ENCODE measurements around the gene METTL6.

Gene METTL6

GRCh38 chr3:15434756-15435155 is 7.4 kb upstream of the METTL6 start:
- Histone ChIP-seq H3K18ac (ENCODE audit: low read length) (no peak overlapping the region), H3K4ac (ENCODE audit: low read depth, low read length) (no peak overlapping the region), H2BK15ac (replicated peaks; ENCODE audit: low read depth) (no peak overlapping the region), H3K27me3 (ENCODE audit: insufficient read depth, low read length, poor library complexity) (no peaks in the 10 kb centered on the region), H4K5ac (ENCODE audit: low read length) (no peak overlapping the region), H4K8ac (ENCODE audit: low read depth, low read length) (no peak overlapping the region), H2BK120ac (ENCODE audit: low read depth, low read length) (no peak overlapping the region), H2BK5ac (ENCODE audit: low read length) (no peak overlapping the region), H3K79me1 (ENCODE audit: low read length) (peaks cover 7% of the 10 kb centered on the region), H3K4me1 (ENCODE audit: control insufficient read depth, low read depth, low read length) (no peaks in the 10 kb centered on the region), H3K9ac (ENCODE audit: low read length) (no peak overlapping the region), H3K79me2 (ENCODE audit: control insufficient read depth, insufficient read depth, low read length) (peaks cover 3% of the 10 kb centered on the region), H3K36me3 (ENCODE audit: control insufficient read depth, insufficient read depth, low read length) (peaks cover 11% of the 10 kb centered on the region), H3K27ac (ENCODE audit: low read depth, low read length) (no peak overlapping the region), H3K4me2 (ENCODE audit: low read length) (no peak overlapping the region), H2AK5ac (ENCODE audit: low read length) (no peak overlapping the region), H3K56ac (ENCODE audit: low read length) (no peak overlapping the region), H3K4me3 (ENCODE audit: low read length) (no peak overlapping the region), H3K23ac (ENCODE audit: low read length) (no peak overlapping the region)
- no CpG with 5 or more reads among the region's 4 CpGs for WGBS (ENCODE audit: extremely low coverage, insufficient coverage, low lambda C conversion rate)
- DNase-seq = peak; percentile 25

GRCh38 chr3:15433531-15433930 is 6.2 kb upstream of the METTL6 start:
- H2BK5ac ChIP-seq (ENCODE audit: low read length) = no peak overlapping the region
- H2AK5ac ChIP-seq (ENCODE audit: low read length) = no peak overlapping the region
- no peak overlapping the region for H4K5ac ChIP-seq (ENCODE audit: low read length)
- no peak overlapping the region for H3K4ac ChIP-seq (ENCODE audit: low read depth, low read length)
- no peak overlapping the region for H3K9ac ChIP-seq (ENCODE audit: low read length)
- peaks cover 11% of the 10 kb centered on the region for H3K79me1 ChIP-seq (ENCODE audit: low read length)
- H3K4me2 ChIP-seq (ENCODE audit: low read length) = no peak overlapping the region
- no peak overlapping the region for H2BK15ac ChIP-seq (replicated peaks; ENCODE audit: low read depth)
- H3K79me2 ChIP-seq (ENCODE audit: control insufficient read depth, insufficient read depth, low read length) = peaks cover 8% of the 10 kb centered on the region
- no peak overlapping the region for H4K8ac ChIP-seq (ENCODE audit: low read depth, low read length)
- H3K56ac ChIP-seq (ENCODE audit: low read length) = no peak overlapping the region
- no peaks in the 10 kb centered on the region for H3K27me3 ChIP-seq (ENCODE audit: insufficient read depth, low read length, poor library complexity)
- no CpG with 5 or more reads among the region's 1 CpG for WGBS (ENCODE audit: extremely low coverage, insufficient coverage, low lambda C conversion rate)
- no peak overlapping the region for H3K18ac ChIP-seq (ENCODE audit: low read length)
- H3K23ac ChIP-seq (ENCODE audit: low read length) = no peak overlapping the region
- no peak overlapping the region for H2BK120ac ChIP-seq (ENCODE audit: low read depth, low read length)
- H3K4me1 ChIP-seq (ENCODE audit: control insufficient read depth, low read depth, low read length) = peaks cover 2% of the 10 kb centered on the region
- no peak overlapping the region for H3K27ac ChIP-seq (ENCODE audit: low read depth, low read length)
- no peak overlapping the region for H3K4me3 ChIP-seq (ENCODE audit: low read length)
- DNase-seq = no peak
- peaks cover 9% of the 10 kb centered on the region for H3K36me3 ChIP-seq (ENCODE audit: control insufficient read depth, insufficient read depth, low read length)

- H3K23ac ChIP-seq (ENCODE audit: low read length) = no peak overlapping the region
- H3K9ac ChIP-seq (ENCODE audit: low read length) = no peak overlapping the region
- H3K56ac ChIP-seq (ENCODE audit: low read length) = no peak overlapping the region
- no peak overlapping the region for H2BK5ac ChIP-seq (ENCODE audit: low read length)
- H3K27me3 ChIP-seq (ENCODE audit: insufficient read depth, low read length, poor library complexity) = no peaks in the 10 kb centered on the region
- no peak overlapping the region for H4K8ac ChIP-seq (ENCODE audit: low read depth, low read length)
- H4K5ac ChIP-seq (ENCODE audit: low read length) = no peak overlapping the region
- H3K4me3 ChIP-seq (ENCODE audit: low read length) = no peak overlapping the region
- H2BK120ac ChIP-seq (ENCODE audit: low read depth, low read length) = no peak overlapping the region
- H3K18ac ChIP-seq (ENCODE audit: low read length) = no peak overlapping the region
- H3K79me2 ChIP-seq (ENCODE audit: control insufficient read depth, insufficient read depth, low read length) = peaks cover 25% of the 10 kb centered on the region
- peaks cover 22% of the 10 kb centered on the region for H3K79me1 ChIP-seq (ENCODE audit: low read length)
- DNase-seq = no peak
- no peak overlapping the region for H3K4ac ChIP-seq (ENCODE audit: low read depth, low read length)
- H3K27ac ChIP-seq (ENCODE audit: low read depth, low read length) = no peak overlapping the region
- no peak overlapping the region for H2AK5ac ChIP-seq (ENCODE audit: low read length)
- peaks cover 4% of the 10 kb centered on the region for H3K36me3 ChIP-seq (ENCODE audit: control insufficient read depth, insufficient read depth, low read length)
- no peak overlapping the region for H3K4me2 ChIP-seq (ENCODE audit: low read length)
- no CpG with 5 or more reads among the region's 3 CpGs for WGBS (ENCODE audit: extremely low coverage, insufficient coverage, low lambda C conversion rate)
- H2BK15ac ChIP-seq (replicated peaks; ENCODE audit: low read depth) = no peak overlapping the region
- H3K4me1 ChIP-seq (ENCODE audit: control insufficient read depth, low read depth, low read length) = peaks cover 4% of the 10 kb centered on the region
Measured at GRCh38 chr3:15431256-15431837, 4.0 kb upstream of the METTL6 start.

- no peak overlapping the region for H2BK15ac ChIP-seq (replicated peaks; ENCODE audit: low read depth)
Measured at GRCh38 chr3:15430624-15431023, 3.3 kb upstream of the METTL6 start.

GRCh38 chr3:15429080-15429479 is 1.7 kb upstream of the METTL6 start:
- no peak for DNase-seq
- WGBS (ENCODE audit: extremely low coverage, insufficient coverage, low lambda C conversion rate) = no CpG with 5 or more reads among the region's 6 CpGs
- no peak overlapping the region for H3K18ac ChIP-seq (ENCODE audit: low read length)
- H2BK15ac ChIP-seq (replicated peaks; ENCODE audit: low read depth) = no peak overlapping the region
- no peak overlapping the region for H3K4ac ChIP-seq (ENCODE audit: low read depth, low read length)
- H2BK5ac ChIP-seq (ENCODE audit: low read length) = no peak overlapping the region
- H2BK120ac ChIP-seq (ENCODE audit: low read depth, low read length) = no peak overlapping the region
- peaks cover 26% of the 10 kb centered on the region for H3K79me2 ChIP-seq (ENCODE audit: control insufficient read depth, insufficient read depth, low read length)
- H3K4me1 ChIP-seq (ENCODE audit: control insufficient read depth, low read depth, low read length) = peaks cover 4% of the 10 kb centered on the region
- no peak overlapping the region for H3K4me3 ChIP-seq (ENCODE audit: low read length)
- no peak overlapping the region for H4K5ac ChIP-seq (ENCODE audit: low read length)
- no peak overlapping the region for H2AK5ac ChIP-seq (ENCODE audit: low read length)
- H3K56ac ChIP-seq (ENCODE audit: low read length) = no peak overlapping the region
- H3K27ac ChIP-seq (ENCODE audit: low read depth, low read length) = no peak overlapping the region
- H3K27me3 ChIP-seq (ENCODE audit: insufficient read depth, low read length, poor library complexity) = no peaks in the 10 kb centered on the region
- H3K36me3 ChIP-seq (ENCODE audit: control insufficient read depth, insufficient read depth, low read length) = peaks cover 5% of the 10 kb centered on the region
- H3K9ac ChIP-seq (ENCODE audit: low read length) = no peak overlapping the region
- no peak overlapping the region for H4K8ac ChIP-seq (ENCODE audit: low read depth, low read length)
- H3K79me1 ChIP-seq (ENCODE audit: low read length) = peaks cover 27% of the 10 kb centered on the region
- H3K4me2 ChIP-seq (ENCODE audit: low read length) = no peak overlapping the region
- no peak overlapping the region for H3K23ac ChIP-seq (ENCODE audit: low read length)

More at GRCh38 chr3:15430624-15431023, 3.3 kb upstream of the METTL6 start:
- no peak overlapping the region for H2BK5ac ChIP-seq (ENCODE audit: low read length)
- H4K5ac ChIP-seq (ENCODE audit: low read length) = no peak overlapping the region
- H3K56ac ChIP-seq (ENCODE audit: low read length) = no peak overlapping the region
- H3K4me2 ChIP-seq (ENCODE audit: low read length) = no peak overlapping the region
- peaks cover 2% of the 10 kb centered on the region for H3K36me3 ChIP-seq (ENCODE audit: control insufficient read depth, insufficient read depth, low read length)
- H3K23ac ChIP-seq (ENCODE audit: low read length) = no peak overlapping the region
- no peak for DNase-seq
- H3K79me1 ChIP-seq (ENCODE audit: low read length) = peaks cover 23% of the 10 kb centered on the region
- H3K27me3 ChIP-seq (ENCODE audit: insufficient read depth, low read length, poor library complexity) = no peaks in the 10 kb centered on the region
- no peak overlapping the region for H3K27ac ChIP-seq (ENCODE audit: low read depth, low read length)
- no peak overlapping the region for H3K9ac ChIP-seq (ENCODE audit: low read length)
- H3K18ac ChIP-seq (ENCODE audit: low read length) = no peak overlapping the region
- no peak overlapping the region for H2AK5ac ChIP-seq (ENCODE audit: low read length)
- H3K4me3 ChIP-seq (ENCODE audit: low read length) = no peak overlapping the region
- no peak overlapping the region for H3K4ac ChIP-seq (ENCODE audit: low read depth, low read length)
- peaks cover 4% of the 10 kb centered on the region for H3K4me1 ChIP-seq (ENCODE audit: control insufficient read depth, low read depth, low read length)
- H3K79me2 ChIP-seq (ENCODE audit: control insufficient read depth, insufficient read depth, low read length) = peaks cover 26% of the 10 kb centered on the region
- no CpG with 5 or more reads among the region's 1 CpG for WGBS (ENCODE audit: extremely low coverage, insufficient coverage, low lambda C conversion rate)
- no peak overlapping the region for H2BK120ac ChIP-seq (ENCODE audit: low read depth, low read length)
- H4K8ac ChIP-seq (ENCODE audit: low read depth, low read length) = no peak overlapping the region

GRCh38 chr3:15428539-15428938 is 1.2 kb upstream of the METTL6 start:
- Histone ChIP-seq H3K4me2 (ENCODE audit: low read length) (peak overlapping the region; percentile 95), H3K4ac (ENCODE audit: low read depth, low read length) (no peak overlapping the region), H3K23ac (ENCODE audit: low read length) (no peak overlapping the region), H3K36me3 (ENCODE audit: control insufficient read depth, insufficient read depth, low read length) (peaks cover 5% of the 10 kb centered on the region), H3K27ac (ENCODE audit: low read depth, low read length) (no peak overlapping the region), H3K27me3 (ENCODE audit: insufficient read depth, low read length, poor library complexity) (no peaks in the 10 kb centered on the region), H4K5ac (ENCODE audit: low read length) (no peak overlapping the region), H3K18ac (ENCODE audit: low read length) (no peak overlapping the region), H3K9ac (ENCODE audit: low read length) (peak overlapping the region; percentile 95), H2BK5ac (ENCODE audit: low read length) (no peak overlapping the region), H3K56ac (ENCODE audit: low read length) (peak overlapping the region; percentile 87), H2AK5ac (ENCODE audit: low read length) (no peak overlapping the region), H3K4me1 (ENCODE audit: control insufficient read depth, low read depth, low read length) (peaks cover 4% of the 10 kb centered on the region), H2BK15ac (replicated peaks; ENCODE audit: low read depth) (no peak overlapping the region), H3K4me3 (ENCODE audit: low read length) (peak overlapping the region; percentile 96), H2BK120ac (ENCODE audit: low read depth, low read length) (no peak overlapping the region), H4K8ac (ENCODE audit: low read depth, low read length) (no peak overlapping the region), H3K79me1 (ENCODE audit: low read length) (peaks cover 27% of the 10 kb centered on the region), H3K79me2 (ENCODE audit: control insufficient read depth, insufficient read depth, low read length) (peaks cover 26% of the 10 kb centered on the region)
- DNase-seq = peak; percentile 44
- no CpG with 5 or more reads among the region's 9 CpGs for WGBS (ENCODE audit: extremely low coverage, insufficient coverage, low lambda C conversion rate)

All from mesendoderm (in vitro differentiated cells).